ENCODE results near the gene PPP1R3C. TPM values are rescaled to one million over a fixed set of nuclear protein-coding genes. Genes with fewer than 3 reads are reported as not detected.

Gene PPP1R3C
- total RNA-seq, 4 donors from 2014 or later = 6.6 to 90.7 (median 65.5) TPM

Other genes starting within 250 kb of the PPP1R3C start
- 1 to 10 TPM; 1.9 to 7.9 (median 3.9) TPM for gene HECTD2, start 222.7 kb downstream of the PPP1R3C start, total RNA-seq
- 10 to 100 TPM; 26.2 to 40.3 (median 29.5) TPM for gene TNKS2, start 165.4 kb upstream of the PPP1R3C start, total RNA-seq